HG02588 (cell line): ENCODE data around the gene CKAP2L.

ENCODE experiments used
- ATAC-seq: cut with Tn5 transposase; IDR thresholded peaks from one replicate; pipeline ENCODE4 v1.9.1; 2021; ENCODE audit warnings: mild to moderate bottlenecking, moderate library complexity; ENCODE audit not compliant: unreplicated experiment

Gene CKAP2L

GRCh38 chr2:112767693-112768330 lies 3.4 kb upstream of the CKAP2L start:
- no peak for ATAC-seq

GRCh38 chr2:112765251-112765650 lies 842 bp upstream of the CKAP2L start:
- ATAC-seq: no peak

DNA sequence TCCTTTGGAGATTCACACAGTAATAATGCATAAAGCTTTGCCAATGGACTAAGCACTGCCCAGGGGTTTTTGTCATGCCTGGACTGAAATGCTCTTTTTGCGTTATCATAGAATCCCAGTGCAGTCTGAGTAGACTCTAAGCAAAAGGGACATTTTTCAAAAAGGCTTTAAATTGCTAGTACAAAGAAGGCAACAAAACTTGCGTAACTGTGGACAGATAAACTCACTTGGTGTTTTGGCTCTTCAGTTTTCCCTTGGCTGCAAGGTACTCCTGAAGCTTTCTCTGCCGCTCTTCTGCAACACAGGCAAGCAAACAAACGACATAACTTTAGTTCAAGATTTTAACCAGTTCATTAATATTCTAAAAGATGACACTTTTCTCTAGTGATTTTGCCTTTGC lies 2.1 kb downstream of the CKAP2L start:
- no peak for ATAC-seq

DNA sequence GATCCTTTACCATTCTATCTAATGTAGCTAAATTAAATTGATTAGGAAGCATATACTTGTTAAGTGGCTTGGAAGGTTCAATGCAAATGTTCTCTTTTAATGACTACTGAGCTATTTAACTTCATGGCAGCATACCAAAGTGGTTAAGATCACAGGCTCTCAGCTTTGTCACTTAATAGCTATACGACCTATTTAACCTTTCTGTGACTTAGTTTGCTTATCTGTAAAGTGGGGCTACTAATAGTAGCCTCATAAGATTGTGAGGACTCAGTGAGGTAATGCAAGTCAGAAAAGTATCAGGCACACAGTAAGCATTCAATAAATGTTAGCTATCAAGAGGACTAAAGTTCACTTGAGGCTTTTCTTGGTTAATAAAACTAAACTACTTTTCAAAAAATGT lies 4.3 kb downstream of the CKAP2L start:
- no peak for ATAC-seq

DNA sequence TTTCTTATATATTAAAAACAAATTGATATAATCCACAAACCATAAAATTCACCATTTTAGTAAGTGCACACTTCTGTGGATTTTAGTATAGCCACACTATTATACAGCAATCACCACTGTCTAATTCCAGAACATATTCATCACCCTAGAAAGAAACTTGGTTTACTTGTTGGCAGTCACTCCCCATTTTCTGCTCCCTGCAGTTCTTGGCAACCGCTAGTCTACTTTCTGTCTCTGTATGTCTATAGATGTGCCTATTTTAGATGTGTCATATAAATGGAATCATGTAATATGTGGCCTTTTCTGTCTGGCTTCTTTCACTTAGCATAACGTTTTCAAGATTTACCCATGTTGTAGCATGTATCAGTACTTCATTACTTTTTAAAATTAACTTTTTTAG lies 5.7 kb downstream of the CKAP2L start:
- ATAC-seq: no peak

GRCh38 chr2:112757265-112757664 lies 7.1 kb downstream of the CKAP2L start:
- ATAC-seq: no peak

- ATAC-seq: no peak
These were observed 8.2 kb downstream of the CKAP2L start for GRCh38 chr2:112756207-112756606.

DNA sequence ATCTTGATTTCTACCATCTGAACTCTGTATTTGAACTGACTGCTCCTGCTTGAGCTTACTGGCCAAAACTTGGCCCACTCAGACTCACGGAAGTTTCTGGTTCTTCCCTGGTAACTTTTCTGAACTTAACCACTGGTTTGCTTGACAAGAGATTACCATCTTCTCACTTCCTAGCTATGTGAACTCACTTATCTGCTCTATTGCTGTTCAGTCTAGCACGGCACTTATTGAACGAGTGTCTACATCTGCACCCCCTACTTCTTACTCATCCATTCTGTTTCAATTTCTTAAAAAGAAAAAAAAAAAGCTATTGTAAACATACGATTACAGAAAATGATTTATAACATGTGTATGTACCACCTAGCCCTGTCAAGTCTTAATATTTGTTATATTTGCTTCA lies 9.0 kb downstream of the CKAP2L start:
- ATAC-seq: no peak

- no peak for ATAC-seq
These were observed 9.8 kb downstream of the CKAP2L start for GRCh38 chr2:112754564-112754963.

- ATAC-seq: no peak
These were observed 11.7 kb downstream of the CKAP2L start for GRCh38 chr2:112752667-112753066.

- no peak for ATAC-seq
These were observed 12.8 kb downstream of the CKAP2L start for GRCh38 chr2:112751451-112752197.

DNA sequence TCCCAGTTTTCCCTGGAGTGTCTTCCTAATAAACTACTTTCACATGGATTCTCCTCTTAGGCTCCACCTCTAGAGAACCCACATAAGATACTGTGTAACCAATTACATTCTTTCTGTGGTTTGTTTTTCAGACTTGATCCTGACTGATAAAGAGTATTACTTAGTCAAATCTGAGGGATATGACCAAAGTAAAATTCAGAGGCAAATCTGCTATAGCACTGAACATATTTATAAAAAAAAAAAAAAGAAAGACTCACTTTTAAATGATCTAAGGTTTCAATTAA lies 13.9 kb downstream of the CKAP2L start:
- ATAC-seq: no peak

DNA sequence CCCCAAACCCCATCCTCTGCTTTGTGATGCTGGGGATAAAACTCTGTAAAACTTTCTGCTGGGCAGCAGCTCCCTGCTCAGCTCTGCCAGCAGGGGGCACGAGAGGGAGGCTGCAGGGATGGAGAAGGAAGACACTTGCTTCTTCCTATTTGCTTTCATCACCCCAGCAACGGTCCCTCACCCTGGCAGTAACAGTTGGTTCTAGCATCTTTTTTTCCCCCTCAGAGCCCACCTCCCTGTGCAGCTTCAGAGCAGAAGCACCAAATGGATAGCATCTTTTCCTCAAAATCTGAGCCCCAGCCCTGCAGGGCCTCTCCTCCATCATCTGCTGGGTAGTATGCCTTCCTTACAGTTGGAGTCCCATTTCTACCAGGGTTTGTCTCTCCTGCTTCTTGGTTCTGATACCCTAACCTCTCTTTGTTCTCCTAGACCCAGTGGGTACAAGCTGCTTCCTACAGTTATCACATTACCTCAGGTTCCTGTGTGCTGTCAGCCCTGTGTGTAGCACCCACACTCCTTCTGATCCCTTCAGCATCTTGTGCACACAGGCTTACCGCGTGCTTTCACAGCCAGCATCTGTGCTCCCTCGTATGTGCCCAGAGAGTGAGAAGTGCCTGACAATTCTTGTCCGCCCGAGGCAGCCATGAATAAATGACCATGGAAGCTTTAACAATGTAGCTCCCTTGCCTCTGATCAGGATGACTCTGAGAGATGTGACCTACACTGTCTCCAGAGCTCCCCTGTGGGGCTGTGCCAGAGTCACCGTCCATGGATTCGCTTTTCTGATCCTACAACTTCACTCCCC lies 14.5 kb downstream of the CKAP2L start:
- ATAC-seq: no peak

- ATAC-seq: no peak
These were observed 23.9 kb downstream of the CKAP2L start for GRCh38 chr2:112740527-112740926.

- ATAC-seq: no peak
These were observed 26.7 kb downstream of the CKAP2L start for GRCh38 chr2:112737542-112738232.

DNA sequence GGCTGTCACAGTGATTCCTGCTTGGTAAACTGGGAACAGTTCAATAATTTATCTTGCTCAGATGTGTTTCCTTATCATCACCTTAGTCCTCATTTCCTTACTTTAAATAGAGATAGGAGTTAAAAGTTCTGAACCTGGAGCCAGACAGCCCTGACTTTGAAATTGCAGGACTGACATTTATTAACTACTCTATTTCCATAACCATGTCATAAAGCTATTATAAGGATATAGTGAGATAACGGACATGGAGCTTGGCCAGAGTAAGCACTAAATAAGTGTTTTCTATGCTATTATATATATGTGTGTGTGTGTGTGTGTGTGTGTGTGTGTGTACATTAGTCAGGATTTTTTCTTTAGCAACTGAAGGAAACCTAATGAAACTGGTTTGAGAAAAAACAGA lies 30.5 kb downstream of the CKAP2L start:
- no peak for ATAC-seq

DNA sequence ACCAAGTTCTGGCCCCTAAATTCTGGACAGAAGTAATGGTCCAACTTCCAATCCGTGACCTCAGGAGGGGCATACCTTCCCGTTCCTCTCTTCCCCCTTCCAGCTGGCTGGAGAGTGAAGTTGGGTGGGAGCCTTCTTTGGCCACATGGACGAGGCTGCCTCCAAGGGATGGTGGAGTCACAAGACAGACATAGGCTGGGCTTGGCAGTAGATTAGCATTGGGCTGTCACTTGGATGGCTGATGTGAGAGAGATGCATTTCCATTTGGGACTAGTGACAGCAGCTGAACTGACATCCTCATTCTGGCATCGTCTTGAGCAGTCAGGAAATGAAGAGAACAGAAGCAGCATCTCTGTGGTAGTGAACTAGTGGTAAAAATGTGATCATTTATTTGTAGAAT lies 31.0 kb downstream of the CKAP2L start:
- no peak for ATAC-seq

- no peak for ATAC-seq
These were observed 32.9 kb downstream of the CKAP2L start for GRCh38 chr2:112731479-112731878.

DNA sequence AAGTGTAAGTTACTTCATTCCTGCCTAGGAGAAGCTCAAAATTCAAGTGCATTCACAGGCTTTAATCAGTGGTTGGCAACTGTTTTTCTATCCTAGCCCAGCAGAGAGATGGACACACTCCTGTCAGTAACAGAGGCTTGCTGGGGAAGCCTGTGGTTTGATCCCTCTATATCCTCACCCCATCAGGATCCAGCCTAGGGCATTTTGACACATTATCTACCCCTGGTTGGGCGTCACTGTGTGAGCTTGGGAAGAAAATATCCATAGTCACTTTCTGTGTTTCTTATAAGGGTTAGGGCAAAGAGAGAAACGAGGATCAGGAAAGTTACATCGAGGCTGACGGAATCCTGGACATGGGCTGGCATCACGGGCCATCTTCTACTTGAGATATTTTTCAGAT lies 33.6 kb downstream of the CKAP2L start:
- no peak for ATAC-seq

DNA sequence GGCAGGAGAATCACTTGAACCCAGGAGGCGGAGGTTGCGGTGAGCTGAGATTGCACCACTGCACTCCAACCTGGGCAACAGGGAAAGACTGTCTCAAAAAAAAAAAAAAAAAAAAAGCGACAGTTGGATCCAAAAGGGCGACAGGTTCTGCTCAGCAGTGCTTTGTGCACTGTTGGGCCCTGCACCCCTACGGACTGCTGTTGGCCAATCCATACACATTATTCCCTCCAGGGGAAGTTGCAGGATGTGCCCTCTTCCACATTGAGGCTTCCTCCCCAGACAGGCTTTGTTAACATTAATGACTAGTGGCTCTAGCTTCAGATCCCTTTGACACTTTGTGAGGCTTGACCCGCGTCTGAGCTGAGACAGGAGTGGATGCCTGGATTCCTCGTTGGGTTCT lies 34.2 kb downstream of the CKAP2L start:
- no peak for ATAC-seq

DNA sequence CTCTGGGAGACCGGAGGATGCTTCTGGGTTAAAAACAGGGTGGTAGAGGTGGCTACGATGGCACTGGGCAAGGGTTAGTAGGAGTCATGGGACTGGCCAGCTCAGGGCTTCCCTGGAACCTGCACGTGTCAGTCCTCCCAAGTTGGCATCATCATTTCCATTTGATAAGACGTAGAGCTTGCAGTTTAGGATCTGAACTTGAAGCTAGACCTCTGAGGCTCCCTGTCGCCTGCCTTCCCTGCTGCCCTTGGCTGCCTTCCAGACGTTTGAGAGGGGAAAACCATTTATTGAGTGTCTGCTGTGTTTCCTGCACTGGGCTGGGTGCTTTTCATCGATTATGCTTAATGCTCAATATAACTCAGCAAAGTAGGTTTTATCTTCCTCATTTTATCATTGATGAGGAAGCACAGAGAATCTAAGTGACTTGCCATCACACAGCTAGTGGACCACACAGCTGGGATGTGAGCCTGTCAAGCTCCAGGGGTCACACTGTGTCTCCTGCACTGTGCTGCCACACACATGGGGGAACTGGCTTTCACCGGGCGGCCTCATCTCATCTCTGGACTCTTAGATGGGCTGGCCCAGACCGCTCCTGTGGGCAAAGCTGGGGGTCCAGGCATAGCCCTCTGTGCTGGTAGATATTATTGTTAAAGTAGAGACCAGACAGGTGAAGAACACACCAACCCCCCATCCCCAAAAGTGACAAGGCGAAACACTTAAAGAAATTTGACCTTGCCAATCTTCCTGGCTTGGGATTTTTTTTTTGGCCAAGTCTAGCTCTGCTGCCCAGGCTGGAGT lies 35.8 kb downstream of the CKAP2L start:
- no peak for ATAC-seq
